GM19455 (cell line): Measurements from ENCODE around the gene HDAC10.

Source experiments
- ATAC-seq: cut with Tn5 transposase; IDR thresholded peaks from one replicate; pipeline ENCODE4 v1.9.1; 2021; ENCODE audit not compliant: unreplicated experiment

HDAC10 gene

GRCh38 chr22:50204571-50204970, 46.5 kb downstream of the HDAC10 start:
- ATAC-seq: no peak

- no peak for ATAC-seq
These were observed 47.8 kb downstream of the HDAC10 start for GRCh38 chr22:50203288-50203687.

GRCh38 chr22:50202130-50202666, 48.9 kb downstream of the HDAC10 start:
- ATAC-seq: no peak

- peak; percentile 18 for ATAC-seq
These were observed 49.6 kb downstream of the HDAC10 start for GRCh38 chr22:50201191-50202129.

GRCh38 chr22:50200461-50201190, 50.4 kb downstream of the HDAC10 start, which contains the start of gene SELENOO:
Gene SELENOO, plus strand, starts transcription at chr22:50201011. Its CDS starts 26 bp downstream, at chr22:50201037.
- peak; percentile 61 for ATAC-seq

GRCh38 chr22:50199829-50200460, 51.1 kb downstream of the HDAC10 start:
- no peak for ATAC-seq

GRCh38 chr22:50199251-50199721, 51.8 kb downstream of the HDAC10 start:
- ATAC-seq: no peak

GRCh38 chr22:50198624-50199017, 52.4 kb downstream of the HDAC10 start:
- ATAC-seq: no peak

GRCh38 chr22:50197856-50198623, 53.0 kb downstream of the HDAC10 start:
- no peak for ATAC-seq

- ATAC-seq: no peak
These were observed 53.9 kb downstream of the HDAC10 start for GRCh38 chr22:50197000-50197800.

GRCh38 chr22:50196256-50196655, 54.8 kb downstream of the HDAC10 start:
- ATAC-seq: no peak
